Measurements from ENCODE around the gene GNG7.
"Not testable (repeated sequence)": the region's sequence is repeated elsewhere in the genome, so short reads cannot be mapped to it uniquely, and the experiment has no call there.

The GNG7 gene

DNA sequence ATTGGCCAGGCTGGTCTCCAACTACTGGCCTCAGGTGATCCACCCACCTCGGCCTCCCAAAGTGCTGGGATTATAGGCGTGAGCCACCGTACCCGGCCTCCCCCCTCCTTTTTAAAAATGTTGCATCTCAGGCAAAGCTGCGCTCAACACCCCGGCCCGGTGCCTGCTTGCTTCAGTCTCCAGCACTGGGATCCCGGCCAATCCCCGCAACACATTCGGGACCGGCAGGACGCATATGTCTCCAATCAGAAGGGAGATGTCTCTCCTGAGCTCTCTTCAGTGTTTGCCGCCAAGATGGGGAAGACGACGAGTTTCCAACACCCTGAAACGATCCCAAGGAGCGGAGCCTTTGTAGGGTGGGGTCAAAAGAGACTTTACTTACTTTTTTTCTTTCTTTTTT is 16.1 kb downstream of the GNG7 start:
- no peaks in the 10 kb centered on the region for H3K79me2 ChIP-seq (ENCODE audit: control insufficient read depth, insufficient read depth, low read length, unreplicated experiment)

DNA sequence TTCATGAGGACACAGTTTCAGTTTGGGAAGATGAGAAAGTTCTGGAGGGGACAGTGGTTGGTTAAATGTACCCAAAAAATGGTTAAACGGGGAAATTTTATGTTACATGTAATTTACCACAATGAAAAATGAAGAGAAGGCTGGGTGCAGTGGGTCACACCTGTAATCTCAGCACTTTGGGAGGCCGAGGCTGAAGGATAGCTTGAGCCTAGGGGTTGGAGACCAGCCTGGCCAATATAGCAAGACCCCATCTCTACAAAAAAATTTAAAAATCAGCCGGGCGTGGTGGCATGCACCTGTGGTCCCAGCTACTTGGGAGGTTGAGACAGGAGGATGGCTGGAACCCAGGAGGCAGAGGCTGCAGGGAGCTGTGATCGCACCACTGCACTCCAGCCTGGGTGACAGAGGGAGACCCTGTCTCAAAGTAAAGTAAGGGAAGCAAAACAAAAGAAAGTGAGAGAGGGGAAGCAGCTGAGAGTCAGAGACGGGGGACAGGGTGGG is 17.2 kb downstream of the GNG7 start:
- Histone ChIP-seq H3K4me1 (ENCODE audit: control insufficient read depth, insufficient read depth, low read length, unreplicated experiment) (no peaks in the 10 kb centered on the region), H3K4me3 (ENCODE audit: low read depth, low read length) (no peak overlapping the region), H3K36me3 (ENCODE audit: insufficient read depth, low read length) (no peaks in the 10 kb centered on the region), H3K27ac (ENCODE audit: low read depth, low read length) (no peak overlapping the region), H2AFZ (ENCODE audit: low read length, unreplicated experiment) (no peak overlapping the region), H3K79me2 (ENCODE audit: control insufficient read depth, insufficient read depth, low read length, unreplicated experiment) (no peaks in the 10 kb centered on the region), H3K27me3 (ENCODE audit: insufficient read depth, low read length) (no peaks in the 10 kb centered on the region)

More for the DNA sequence above, 16.1 kb downstream of the GNG7 start:
- Histone ChIP-seq H3K4me1 (ENCODE audit: control insufficient read depth, insufficient read depth, low read length, unreplicated experiment) (no peaks in the 10 kb centered on the region), H3K4me3 (ENCODE audit: low read depth, low read length) (no peak overlapping the region), H2AFZ (ENCODE audit: low read length, unreplicated experiment) (no peak overlapping the region), H3K27me3 (ENCODE audit: insufficient read depth, low read length) (no peaks in the 10 kb centered on the region), H3K36me3 (ENCODE audit: insufficient read depth, low read length) (no peaks in the 10 kb centered on the region), H3K27ac (ENCODE audit: low read depth, low read length) (no peak overlapping the region)

DNA sequence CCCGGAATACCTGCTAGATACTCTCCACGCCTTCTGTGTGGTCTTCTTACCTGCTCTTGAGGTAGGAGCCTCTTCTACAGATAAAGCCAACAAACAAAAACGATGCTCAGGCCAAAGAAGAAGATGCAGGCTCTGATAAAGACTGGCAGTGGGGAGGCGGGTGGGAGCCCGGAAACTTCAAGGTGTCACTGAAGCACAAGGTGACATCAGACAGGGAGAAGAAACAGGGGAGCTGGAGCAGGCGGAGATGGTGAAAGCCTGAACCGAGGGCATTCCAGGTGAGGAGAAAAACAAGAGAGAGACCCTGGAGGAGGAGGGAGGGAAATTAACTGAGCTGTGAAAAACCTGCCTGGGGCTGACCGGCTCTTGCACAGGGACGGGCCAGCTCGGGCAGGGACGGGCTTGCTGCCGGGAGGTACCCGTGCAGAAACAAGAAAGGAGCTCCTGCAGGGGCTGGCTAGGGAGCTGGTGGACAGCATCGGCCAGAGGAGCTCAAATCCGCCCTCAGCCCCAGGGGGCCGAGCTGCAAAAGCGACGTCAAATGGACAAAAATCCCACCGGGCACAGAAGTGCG is 19.0 kb downstream of the GNG7 start:
- Histone ChIP-seq H3K4me1 (ENCODE audit: control insufficient read depth, insufficient read depth, low read length, unreplicated experiment) (no peaks in the 10 kb centered on the region), H3K27me3 (ENCODE audit: insufficient read depth, low read length) (peaks cover 9% of the 10 kb centered on the region), H3K36me3 (ENCODE audit: insufficient read depth, low read length) (no peaks in the 10 kb centered on the region), H2AFZ (ENCODE audit: low read length, unreplicated experiment) (no peak overlapping the region), H3K27ac (ENCODE audit: low read depth, low read length) (no peak overlapping the region), H3K79me2 (ENCODE audit: control insufficient read depth, insufficient read depth, low read length, unreplicated experiment) (no peaks in the 10 kb centered on the region), H3K4me3 (ENCODE audit: low read depth, low read length) (no peak overlapping the region)

DNA sequence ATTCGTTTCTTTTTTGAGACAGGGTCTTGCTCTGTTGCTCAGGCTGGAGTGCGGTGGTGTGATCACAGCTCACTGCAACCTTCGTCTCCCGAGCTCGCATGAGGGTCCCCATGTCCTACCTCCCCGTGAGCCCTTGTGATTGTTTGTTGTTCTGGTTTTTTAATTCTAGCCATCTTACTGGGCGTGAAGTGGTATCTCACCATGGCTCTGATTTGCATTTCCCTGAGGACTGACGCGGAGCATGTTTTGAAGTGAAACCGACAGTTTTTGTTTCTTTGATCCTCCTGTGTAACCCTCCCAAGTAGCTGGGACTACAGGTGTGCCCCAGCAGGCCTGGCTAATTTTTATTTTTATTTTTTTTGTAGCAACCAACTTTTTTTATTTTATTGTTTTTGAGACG is 21.7 kb downstream of the GNG7 start:
- Histone ChIP-seq H2AFZ (ENCODE audit: low read length, unreplicated experiment) (no peak overlapping the region), H3K27me3 (ENCODE audit: insufficient read depth, low read length) (peaks cover 36% of the 10 kb centered on the region), H3K4me3 (ENCODE audit: low read depth, low read length) (no peak overlapping the region), H3K27ac (ENCODE audit: low read depth, low read length) (no peak overlapping the region), H3K36me3 (ENCODE audit: insufficient read depth, low read length) (no peaks in the 10 kb centered on the region), H3K79me2 (ENCODE audit: control insufficient read depth, insufficient read depth, low read length, unreplicated experiment) (no peaks in the 10 kb centered on the region), H3K4me1 (ENCODE audit: control insufficient read depth, insufficient read depth, low read length, unreplicated experiment) (no peaks in the 10 kb centered on the region)

DNA sequence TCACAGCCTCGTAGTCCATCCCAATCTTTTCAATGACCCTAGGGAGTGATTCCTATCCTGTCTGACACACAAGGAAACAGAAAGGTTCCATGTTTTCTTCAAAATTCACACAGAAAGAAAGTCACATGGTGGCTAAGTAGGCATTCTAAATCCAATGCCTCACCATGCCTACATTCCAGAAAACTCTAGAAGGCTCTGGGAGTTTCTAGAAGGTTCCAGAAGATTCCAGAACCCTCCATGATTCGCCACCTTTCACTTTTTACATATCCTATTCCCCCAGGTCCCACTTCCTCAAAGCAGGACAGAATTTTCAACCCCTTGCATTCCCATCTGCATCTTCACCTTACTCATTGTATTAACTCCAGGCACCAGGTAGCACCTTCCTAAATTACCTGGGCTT is 23.1 kb downstream of the GNG7 start:
- H3K4me1 ChIP-seq (ENCODE audit: control insufficient read depth, insufficient read depth, low read length, unreplicated experiment): no peaks in the 10 kb centered on the region
- no peak overlapping the region for H3K27ac ChIP-seq (ENCODE audit: low read depth, low read length)
- H2AFZ ChIP-seq (ENCODE audit: low read length, unreplicated experiment): no peak overlapping the region
- H3K79me2 ChIP-seq (ENCODE audit: control insufficient read depth, insufficient read depth, low read length, unreplicated experiment): no peaks in the 10 kb centered on the region
- H3K36me3 ChIP-seq (ENCODE audit: insufficient read depth, low read length): no peaks in the 10 kb centered on the region
- peaks cover 50% of the 10 kb centered on the region for H3K27me3 ChIP-seq (ENCODE audit: insufficient read depth, low read length)
- H3K4me3 ChIP-seq (ENCODE audit: low read depth, low read length): no peak overlapping the region

DNA sequence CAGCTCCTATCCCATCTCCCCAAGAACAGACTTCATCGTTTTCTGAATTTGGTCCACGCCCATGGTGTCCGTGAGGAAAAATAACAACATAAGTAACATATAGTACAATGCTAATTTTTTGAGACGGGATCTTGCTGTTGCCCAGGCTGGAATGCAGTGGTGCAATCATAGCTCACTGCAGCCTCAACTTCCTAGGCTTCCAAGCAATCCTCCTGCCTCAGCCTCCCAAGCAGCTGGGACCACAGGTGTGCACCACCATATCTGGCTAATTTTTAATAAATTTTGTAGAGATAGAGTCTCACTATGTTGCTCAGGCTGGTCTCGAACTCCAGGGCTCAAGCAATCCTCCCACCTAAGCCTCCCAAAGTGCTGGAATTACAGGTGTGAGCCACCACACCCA is 23.5 kb downstream of the GNG7 start:
- H3K4me3 ChIP-seq (ENCODE audit: low read depth, low read length); H3K4me1 ChIP-seq (ENCODE audit: control insufficient read depth, insufficient read depth, low read length, unreplicated experiment); H2AFZ ChIP-seq (ENCODE audit: low read length, unreplicated experiment): not testable (repeated sequence)

DNA sequence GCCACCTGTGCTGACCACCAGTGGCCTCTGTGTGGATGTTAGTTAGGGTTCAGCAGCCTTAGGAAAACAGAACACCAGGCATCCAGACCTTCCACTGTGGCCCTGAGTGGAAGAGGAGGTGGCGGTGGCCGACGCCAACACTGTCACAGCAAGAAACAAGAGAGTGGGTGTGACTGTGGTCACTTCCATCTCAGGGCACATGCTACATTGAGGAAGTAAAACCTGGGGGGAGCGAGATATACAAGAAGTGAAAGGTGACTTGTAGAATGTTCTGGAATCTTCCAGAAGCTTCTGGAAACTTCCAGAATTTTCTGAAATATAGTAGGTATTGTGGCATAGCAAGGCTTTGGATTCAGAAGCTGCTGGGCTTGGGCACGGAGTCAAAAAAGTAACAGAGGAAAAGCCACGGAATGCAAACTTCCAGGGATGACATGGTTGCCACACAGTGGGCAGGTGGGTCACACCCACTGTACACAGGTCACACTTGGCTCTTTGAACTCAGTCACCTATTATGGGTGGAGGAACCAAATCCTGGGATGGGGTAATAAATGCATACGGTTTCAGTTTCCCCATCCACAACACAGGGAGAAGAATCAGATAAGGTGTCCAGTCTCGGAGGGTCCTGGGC is 24.3 kb downstream of the GNG7 start:
- Histone ChIP-seq H3K4me3 (ENCODE audit: low read depth, low read length) (no peak overlapping the region), H3K4me1 (ENCODE audit: control insufficient read depth, insufficient read depth, low read length, unreplicated experiment) (no peaks in the 10 kb centered on the region), H3K36me3 (ENCODE audit: insufficient read depth, low read length) (no peaks in the 10 kb centered on the region), H3K27me3 (ENCODE audit: insufficient read depth, low read length) (peaks cover 51% of the 10 kb centered on the region), H2AFZ (ENCODE audit: low read length, unreplicated experiment) (no peak overlapping the region), H3K79me2 (ENCODE audit: control insufficient read depth, insufficient read depth, low read length, unreplicated experiment) (no peaks in the 10 kb centered on the region), H3K27ac (ENCODE audit: low read depth, low read length) (no peak overlapping the region)

More for the DNA sequence above, 23.5 kb downstream of the GNG7 start:
- H3K36me3 ChIP-seq (ENCODE audit: insufficient read depth, low read length); H3K79me2 ChIP-seq (ENCODE audit: control insufficient read depth, insufficient read depth, low read length, unreplicated experiment); H3K27ac ChIP-seq (ENCODE audit: low read depth, low read length): not testable (repeated sequence)
- H3K27me3 ChIP-seq (ENCODE audit: insufficient read depth, low read length): peaks cover 51% of the 10 kb centered on the region

DNA sequence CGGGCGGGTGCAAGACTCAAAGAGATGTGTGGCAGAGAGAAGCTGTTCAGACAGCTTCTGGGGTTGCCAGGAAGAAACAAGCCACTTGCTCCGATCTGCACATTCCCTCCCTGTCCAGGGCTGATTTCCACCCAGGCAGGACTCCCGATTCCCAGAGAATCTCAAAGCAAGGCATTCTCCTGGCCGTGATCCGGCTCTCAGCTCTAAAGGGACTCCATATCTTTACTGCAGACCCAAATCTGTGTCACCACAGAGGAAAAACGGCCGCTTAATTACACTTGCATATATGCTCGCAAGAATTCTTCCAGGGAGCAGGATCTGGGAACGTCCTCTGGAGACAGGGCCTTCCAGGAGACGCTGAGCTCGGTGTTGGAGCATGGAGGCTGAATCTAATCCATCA is 25.7 kb downstream of the GNG7 start:
- Histone ChIP-seq H3K27me3 (ENCODE audit: insufficient read depth, low read length) (peaks cover 51% of the 10 kb centered on the region), H3K79me2 (ENCODE audit: control insufficient read depth, insufficient read depth, low read length, unreplicated experiment) (no peaks in the 10 kb centered on the region), H3K4me1 (ENCODE audit: control insufficient read depth, insufficient read depth, low read length, unreplicated experiment) (no peaks in the 10 kb centered on the region), H2AFZ (ENCODE audit: low read length, unreplicated experiment) (no peak overlapping the region), H3K4me3 (ENCODE audit: low read depth, low read length) (no peak overlapping the region), H3K36me3 (ENCODE audit: insufficient read depth, low read length) (no peaks in the 10 kb centered on the region), H3K27ac (ENCODE audit: low read depth, low read length) (no peak overlapping the region)

DNA sequence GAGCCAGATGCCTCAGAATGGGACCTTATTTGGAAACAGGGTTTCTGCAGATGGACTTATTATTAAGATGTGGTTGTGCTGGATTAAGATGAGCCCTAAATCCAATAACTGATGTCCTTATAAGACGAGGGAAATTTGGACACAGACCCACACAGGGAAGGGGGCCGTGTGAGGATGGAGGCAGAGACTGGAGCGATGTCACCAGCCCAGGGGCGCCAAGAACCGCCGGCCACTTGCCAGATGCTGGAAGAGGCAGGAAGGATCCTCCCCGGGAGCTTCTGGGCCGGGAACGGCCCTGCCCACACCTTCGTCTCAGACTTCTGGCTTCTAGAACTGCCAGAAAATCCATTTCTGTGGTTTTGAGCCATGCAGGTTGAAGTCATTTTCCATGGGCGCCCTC is 26.6 kb downstream of the GNG7 start:
- Histone ChIP-seq H3K27ac (ENCODE audit: low read depth, low read length) (no peak overlapping the region), H3K79me2 (ENCODE audit: control insufficient read depth, insufficient read depth, low read length, unreplicated experiment) (no peaks in the 10 kb centered on the region), H3K36me3 (ENCODE audit: insufficient read depth, low read length) (no peaks in the 10 kb centered on the region), H3K4me1 (ENCODE audit: control insufficient read depth, insufficient read depth, low read length, unreplicated experiment) (no peaks in the 10 kb centered on the region), H2AFZ (ENCODE audit: low read length, unreplicated experiment) (no peak overlapping the region), H3K4me3 (ENCODE audit: low read depth, low read length) (no peak overlapping the region), H3K27me3 (ENCODE audit: insufficient read depth, low read length) (peaks cover 51% of the 10 kb centered on the region)

DNA sequence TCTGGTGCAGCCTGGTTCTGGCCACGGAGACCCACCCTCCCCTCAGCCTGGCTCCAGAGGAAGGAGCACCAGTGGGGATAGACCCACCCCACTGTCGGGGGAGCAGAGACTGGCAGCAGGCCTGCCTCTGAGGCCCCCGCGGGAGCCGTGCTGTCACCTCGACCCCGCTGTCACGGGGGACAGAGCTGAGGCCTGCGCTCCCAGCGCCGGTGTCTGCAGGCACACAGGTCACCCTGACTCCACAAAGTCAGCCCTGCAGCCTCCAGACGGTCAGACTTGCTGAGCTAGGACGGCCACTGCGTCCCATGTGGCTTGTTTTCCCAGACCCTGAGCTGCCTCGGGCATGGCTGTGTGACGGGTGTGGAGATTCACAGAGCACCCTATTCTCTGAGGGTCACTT is 32.3 kb downstream of the GNG7 start:
- Histone ChIP-seq H3K36me3 (ENCODE audit: insufficient read depth, low read length) (no peaks in the 10 kb centered on the region), H3K79me2 (ENCODE audit: control insufficient read depth, insufficient read depth, low read length, unreplicated experiment) (no peaks in the 10 kb centered on the region), H3K27me3 (ENCODE audit: insufficient read depth, low read length) (peaks cover 8% of the 10 kb centered on the region), H3K4me1 (ENCODE audit: control insufficient read depth, insufficient read depth, low read length, unreplicated experiment) (no peaks in the 10 kb centered on the region), H3K27ac (ENCODE audit: low read depth, low read length) (no peak overlapping the region), H2AFZ (ENCODE audit: low read length, unreplicated experiment) (no peak overlapping the region), H3K4me3 (ENCODE audit: low read depth, low read length) (no peak overlapping the region)

DNA sequence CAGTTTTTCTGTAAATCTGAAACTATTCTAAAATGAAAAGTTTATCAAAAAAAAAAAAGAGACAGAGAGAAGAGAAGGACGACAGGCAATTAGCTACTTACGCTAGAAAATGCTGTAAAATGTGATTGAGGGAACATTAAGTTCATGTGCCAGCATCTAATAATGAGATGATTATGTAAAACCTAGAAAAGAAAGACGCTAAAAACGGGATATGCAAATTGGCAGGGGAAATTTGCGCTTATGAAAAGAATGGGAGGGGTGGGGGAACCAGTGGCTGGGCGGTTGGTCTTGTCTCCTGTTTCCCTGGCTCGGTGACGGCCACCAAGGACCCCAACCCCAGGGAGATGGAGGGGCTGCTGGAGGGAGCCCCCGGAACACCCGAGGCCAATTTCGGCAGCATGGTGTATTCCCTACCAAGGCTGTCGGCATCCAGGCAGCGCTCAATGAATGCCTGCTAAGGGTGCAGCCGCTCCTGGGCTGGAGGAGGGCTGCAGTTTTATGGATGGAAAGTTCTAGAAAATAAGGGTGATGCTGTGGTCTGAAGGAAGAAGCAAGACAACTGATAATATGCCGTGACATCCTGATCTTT is 34.2 kb downstream of the GNG7 start:
- Histone ChIP-seq H3K4me1 (ENCODE audit: control insufficient read depth, insufficient read depth, low read length, unreplicated experiment) (no peaks in the 10 kb centered on the region), H2AFZ (ENCODE audit: low read length, unreplicated experiment) (no peak overlapping the region), H3K27ac (ENCODE audit: low read depth, low read length) (no peak overlapping the region), H3K4me3 (ENCODE audit: low read depth, low read length) (no peak overlapping the region), H3K27me3 (ENCODE audit: insufficient read depth, low read length) (no peaks in the 10 kb centered on the region), H3K79me2 (ENCODE audit: control insufficient read depth, insufficient read depth, low read length, unreplicated experiment) (no peaks in the 10 kb centered on the region), H3K36me3 (ENCODE audit: insufficient read depth, low read length) (no peaks in the 10 kb centered on the region)
